HG03039 (cell line): ENCODE data around the gene CPT1B.
"Not testable (repeated sequence)": the region's sequence is repeated elsewhere in the genome, so short reads cannot be mapped to it uniquely, and the experiment has no call there.

Experiments used
- ATAC-seq: cut with Tn5 transposase; IDR thresholded peaks from one replicate; pipeline ENCODE4 v1.9.1; 2021; ENCODE audit warnings: mild to moderate bottlenecking, moderate library complexity; ENCODE audit not compliant: unreplicated experiment

The CPT1B gene

GRCh38 chr22:50547263-50547985, 30.8 kb downstream of the CPT1B start:
- no peak for ATAC-seq

- no peak for ATAC-seq
Measured at GRCh38 chr22:50546326-50547262, 31.6 kb downstream of the CPT1B start.

GRCh38 chr22:50545522-50546325, 32.5 kb downstream of the CPT1B start, which contains the start of gene KLHDC7B:
Gene KLHDC7B (plus strand): TSS chr22:50545899. CDS start chr22:50546244, 345 bp downstream.
- no peak for ATAC-seq

- no peak for ATAC-seq
Measured at GRCh38 chr22:50544746-50545253, 33.4 kb downstream of the CPT1B start.

- no peak for ATAC-seq
Measured at GRCh38 chr22:50544078-50544745, 34.0 kb downstream of the CPT1B start.

GRCh38 chr22:50542416-50542927, 35.8 kb downstream of the CPT1B start:
- ATAC-seq, result no peak

GRCh38 chr22:50541667-50542026, 36.6 kb downstream of the CPT1B start:
- ATAC-seq, result not testable (repeated sequence)

- no peak for ATAC-seq
Measured at GRCh38 chr22:50540381-50540780, 37.8 kb downstream of the CPT1B start.

- ATAC-seq, result no peak
Measured at GRCh38 chr22:50537765-50538164, 40.5 kb downstream of the CPT1B start.

GRCh38 chr22:50536226-50536625, 42.0 kb downstream of the CPT1B start:
- no peak for ATAC-seq

- no peak for ATAC-seq
Measured at GRCh38 chr22:50535113-50535512, 43.1 kb downstream of the CPT1B start.

- ATAC-seq, result not testable (repeated sequence)
Measured at GRCh38 chr22:50533856-50534711, 44.1 kb downstream of the CPT1B start.

- ATAC-seq, result no peak
Measured at GRCh38 chr22:50532824-50533796, 45.1 kb downstream of the CPT1B start.

GRCh38 chr22:50531962-50532674, 46.1 kb downstream of the CPT1B start:
- no peak for ATAC-seq

- no peak for ATAC-seq
Measured at GRCh38 chr22:50531546-50531961, 46.7 kb downstream of the CPT1B start.

GRCh38 chr22:50530877-50531545, 47.2 kb downstream of the CPT1B start:
- no peak for ATAC-seq

GRCh38 chr22:50530580-50530876, 47.7 kb downstream of the CPT1B start:
- no peak for ATAC-seq
